Esophagus squamous epithelium (tissue), 5 donors: ENCODE measurements around the gene ARID5B. TPM values are rescaled to one million over a fixed set of nuclear protein-coding genes. Genes with fewer than 3 reads are reported as not detected.

ENCODE experiments used
- DNase-seq: peaks from one replicate; lab custom pipeline; 2025; lab: John Stamatoyannopoulos, UW
- H3K27ac ChIP-seq, 4 donors: fragments of 200-600 bp; sonication (generic); one replicate each; pipeline ENCODE4 v1.5.1; 2016 to 2019; ENCODE audit warnings: mild to moderate bottlenecking in 1 of 4
- H3K27me3 ChIP-seq, 4 donors: fragments of 200-600 bp; sonication (generic); 1 replicate in 3 of 4; 2 replicates in 1 of 4; pipeline versions ENCODE4 v1.5.1 to v1.6.0; 2017 to 2021; ENCODE audit warnings: antibody characterized with exemption in 1 of 4
- H3K36me3 ChIP-seq, 3 donors: fragments of 200-600 bp; sonication (generic); one replicate each; pipeline ENCODE4 v1.5.1; 2016 to 2019
- H3K4me1 ChIP-seq, 3 donors: fragments of 200-600 bp; sonication (generic); one replicate each; pipeline ENCODE4 v1.5.1; 2017 to 2019
- H3K4me3 ChIP-seq, 4 donors: fragments of 200-600 bp; sonication (generic); 1 replicate in 3 of 4; 2 replicates in 1 of 4; pipeline ENCODE4 v1.5.1; 2016 to 2019; ENCODE audit warnings: mild to moderate bottlenecking in 2 of 4, moderate library complexity in 1 of 4
- H3K9me3 ChIP-seq, 3 donors: fragments of 200-600 bp; sonication (generic); one replicate each; pipeline ENCODE4 v1.5.1; 2016 to 2019
- CTCF ChIP-seq, 6 experiments: fragments of 450-650 bp in 4 of 6; fragments of 200-600 bp in 2 of 6; sonication (generic) in 2 of 6; IDR thresholded peaks; one replicate each; pipeline ENCODE4 v1.5.1; 2016 to 2019; ENCODE audit warnings: antibody characterized with exemption in 6 of 6, mild to moderate bottlenecking in 4 of 6, moderate library complexity in 4 of 6
- POLR2A ChIP-seq, 4 donors: fragments of 450-650 bp; IDR thresholded peaks; one replicate each; pipeline ENCODE4 v1.6.1; 2017; ENCODE audit warnings: antibody characterized with exemption in 4 of 4, mild to moderate bottlenecking in 4 of 4, moderate library complexity in 3 of 4
- WGBS, 2 donors: methylation state at CpG; one replicate each; pipeline ENCODE4 v1.1.5; 2018; 5-methylcytosine and 5-hydroxymethylcytosine counted together
- intact Hi-C: fragments of 100-400 bp; cut with DNase I; formaldehyde crosslinking; loops from one replicate; pipeline ENCODE4 v1.15.0; 2022
- total RNA-seq, 4 donors: library from RNA; depleted of rRNA; stranded (reverse); fragments of >200 nt; gene quantifications; one replicate each; pipeline ENCODE4 v1.1.0, GENCODE V29; 2016
- donor health status: DM: yes; HTN: yes; CAD: no.

Gene ARID5B
- total RNA-seq, 4 donors from 2014 or later = 18.0 to 38.1 (median 30.2) TPM

DNA sequence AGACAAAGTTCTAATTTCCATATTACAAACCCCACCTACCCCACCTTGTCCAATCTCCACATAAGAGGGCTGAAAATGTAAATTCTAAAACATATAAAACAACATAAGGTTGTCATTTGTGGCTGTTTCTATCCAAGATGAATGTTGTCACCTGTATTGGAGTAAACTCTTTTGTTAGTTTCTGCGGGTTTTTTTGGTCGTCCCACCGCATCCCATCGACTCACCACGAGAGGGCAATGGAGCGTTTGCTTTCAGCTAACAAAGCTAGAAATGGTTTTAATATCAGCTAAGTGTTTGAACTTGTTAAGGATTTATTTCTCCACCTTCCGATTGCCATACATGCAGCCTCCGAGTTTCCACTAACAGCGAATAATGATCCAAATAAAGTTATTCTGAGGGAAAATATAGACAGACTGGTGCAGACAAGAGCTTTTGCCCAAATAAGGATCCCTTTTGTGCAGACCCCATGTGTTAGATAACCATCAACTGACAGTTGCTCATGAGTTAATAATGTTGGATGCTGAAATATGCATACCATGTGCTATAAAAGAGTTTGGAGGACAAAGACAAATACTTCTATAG, 137.2 kb downstream of the ARID5B start:
- peak overlapping the region; percentile 75 to 87 (median 80) for H3K27ac ChIP-seq
- TF ChIP-seq CTCF (IDR thresholded peaks at IDR 0.05) (peak; percentile 77 to 90 (median 86)), POLR2A (IDR thresholded peaks at IDR 0.05) (no peak)
- 1 to 2% methylated on average over 9 of the region's 9 CpGs for WGBS, 2 donors
- no peaks in the 10 kb centered on the region for H3K27me3 ChIP-seq
- H3K9me3 ChIP-seq = no peaks in the 10 kb centered on the region
- intact Hi-C loops = loop anchor here (5.0 kb wide), 1 partner anchor 141 kb away; no protein-coding TSS in a partner anchor
- H3K4me1 ChIP-seq = peaks cover 33 to 89% (median 43%) of the 10 kb centered on the region in 3 donors
- H3K36me3 ChIP-seq = no peaks in the 10 kb centered on the region
- H3K4me3 ChIP-seq = peak overlapping the region in 3 of 4 donors; percentile 14 to 45 (median 19)
- no peak for DNase-seq

DNA sequence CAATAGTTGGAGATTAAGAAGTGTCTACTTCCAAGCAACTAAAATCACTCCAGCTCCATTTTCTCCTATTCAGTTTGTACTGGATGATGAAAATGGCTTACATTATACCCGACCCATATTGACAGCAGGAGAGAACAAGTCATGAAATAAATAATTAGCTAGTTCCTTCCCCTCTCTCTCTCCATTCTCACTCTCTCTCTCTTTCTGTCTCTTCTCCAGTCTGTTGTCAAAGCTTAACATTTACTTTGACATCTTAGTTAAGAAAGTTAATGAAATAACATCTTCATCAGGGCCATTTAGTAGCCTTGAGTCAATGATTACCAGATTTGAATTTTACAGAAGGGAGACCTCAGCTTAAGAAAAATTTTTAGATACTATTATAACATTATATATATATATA, 138.5 kb downstream of the ARID5B start:
- H3K36me3 ChIP-seq = no peaks in the 10 kb centered on the region
- H3K27me3 ChIP-seq = no peaks in the 10 kb centered on the region
- intact Hi-C loops = loop anchor here (5.0 kb wide), 2 partner anchors 143 to 202 kb away; no protein-coding TSS in a partner anchor
- H3K4me1 ChIP-seq = peaks cover 33 to 89% (median 55%) of the 10 kb centered on the region in 3 donors
- no peak for DNase-seq
- no peak overlapping the region for H3K4me3 ChIP-seq
- TF ChIP-seq POLR2A (IDR thresholded peaks at IDR 0.05) (no peak), CTCF (IDR thresholded peaks at IDR 0.05) (no peak)
- H3K9me3 ChIP-seq = no peaks in the 10 kb centered on the region
- peak overlapping the region in 2 of 4 donors; percentile 14 to 56 for H3K27ac ChIP-seq
- 55 to 71% methylated on average over 1 of the region's 1 CpG for WGBS, 2 donors

DNA sequence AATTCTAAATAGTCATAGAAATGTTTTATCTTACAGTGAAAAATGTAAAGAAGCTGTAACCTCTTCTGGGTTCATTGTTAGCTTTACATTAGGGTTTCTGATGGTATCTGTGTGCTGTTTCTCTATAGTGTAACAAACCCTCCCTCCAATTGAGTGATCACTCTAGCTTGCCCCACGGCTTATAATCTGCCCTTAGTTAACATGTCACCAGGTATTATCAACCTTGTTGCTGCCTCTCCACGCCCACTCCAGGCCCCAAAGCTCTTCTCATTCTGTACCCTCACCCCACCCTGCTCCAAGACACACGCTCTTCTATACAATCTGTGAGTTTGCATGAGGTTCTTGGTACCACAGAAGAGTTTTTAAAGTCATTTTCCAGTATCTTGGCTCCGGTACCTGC, 139.4 kb downstream of the ARID5B start:
- H3K36me3 ChIP-seq = no peaks in the 10 kb centered on the region
- H3K27me3 ChIP-seq = no peaks in the 10 kb centered on the region
- TF ChIP-seq CTCF (IDR thresholded peaks at IDR 0.05) = no peak
- no peak for TF ChIP-seq POLR2A (IDR thresholded peaks at IDR 0.05)
- H3K4me3 ChIP-seq = no peak overlapping the region
- DNase-seq = no peak
- peaks cover 41 to 93% (median 64%) of the 10 kb centered on the region in 3 donors for H3K4me1 ChIP-seq
- no peaks in the 10 kb centered on the region for H3K9me3 ChIP-seq
- whole genome bisulfite sequencing, 2 donors = 56 to 62% methylated on average over 4 of the region's 4 CpGs
- peak overlapping the region in 3 of 4 donors; percentile 17 to 37 (median 21) for H3K27ac ChIP-seq
- intact Hi-C loops = loop anchor here (5.0 kb wide), 1 partner anchor 201 kb away; no protein-coding TSS in a partner anchor

GRCh38 chr10:62043421-62044021, 142.0 kb downstream of the ARID5B start:
- WGBS, 2 donors = 21% methylated on average over 4 of the region's 4 CpGs
- no peaks in the 10 kb centered on the region for H3K9me3 ChIP-seq
- H3K4me3 ChIP-seq = no peak overlapping the region
- TF ChIP-seq POLR2A (IDR thresholded peaks at IDR 0.05) (no peak), CTCF (IDR thresholded peaks at IDR 0.05) (no peak)
- no peaks in the 10 kb centered on the region for H3K36me3 ChIP-seq
- DNase-seq = no peak
- intact Hi-C loops = loop anchor here (5.0 kb wide), 1 partner anchor 199 kb away; no protein-coding TSS in a partner anchor
- H3K27me3 ChIP-seq = no peaks in the 10 kb centered on the region
- peak overlapping the region; percentile 43 to 96 (median 80) for H3K27ac ChIP-seq
- H3K4me1 ChIP-seq = peaks cover 57 to 93% (median 67%) of the 10 kb centered on the region in 3 donors

DNA sequence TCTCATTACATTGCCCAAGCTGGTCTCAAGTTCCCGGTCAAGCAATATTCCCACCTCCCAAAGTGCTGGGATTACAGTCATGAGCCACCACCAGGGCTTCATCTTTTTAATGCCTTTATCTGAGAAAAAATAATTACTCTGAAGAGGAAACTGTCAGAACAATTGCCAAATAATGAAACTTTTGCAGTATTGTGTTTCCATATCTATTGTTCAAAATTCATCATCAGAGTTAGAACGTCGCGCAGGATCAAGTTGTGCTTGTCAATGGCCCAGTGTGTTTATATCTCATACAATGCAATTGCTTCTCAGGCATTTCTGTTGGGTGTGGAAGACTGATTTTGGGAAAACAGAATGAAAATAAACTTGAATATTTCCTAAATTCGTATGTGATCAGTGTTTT, 143.1 kb downstream of the ARID5B start:
- TF ChIP-seq POLR2A (IDR thresholded peaks at IDR 0.05) (no peak), CTCF (IDR thresholded peaks at IDR 0.05) (no peak)
- no peaks in the 10 kb centered on the region for H3K27me3 ChIP-seq
- H3K4me1 ChIP-seq = peaks cover 54 to 93% (median 61%) of the 10 kb centered on the region in 3 donors
- no peaks in the 10 kb centered on the region for H3K9me3 ChIP-seq
- intact Hi-C loops = loop anchor here (5.0 kb wide), 1 partner anchor 198 kb away; no protein-coding TSS in a partner anchor
- peak overlapping the region; percentile 43 to 96 (median 77) for H3K27ac ChIP-seq
- H3K36me3 ChIP-seq = no peaks in the 10 kb centered on the region
- 69 to 70% methylated on average over 5 of the region's 5 CpGs for WGBS, 2 donors
- H3K4me3 ChIP-seq = no peak overlapping the region
- no peak for DNase-seq
